ENCODE measurements around the gene SIL1. TPM values are rescaled to one million over a fixed set of nuclear protein-coding genes. Genes with fewer than 3 reads are reported as not detected.

The SIL1 gene
- total and polyA plus RNA-seq, 2 of the 13 experiments (the other 11 are each of a cell fraction or from before 2014, with no cell fraction given): 26.0 to 30.0 TPM

DNA sequence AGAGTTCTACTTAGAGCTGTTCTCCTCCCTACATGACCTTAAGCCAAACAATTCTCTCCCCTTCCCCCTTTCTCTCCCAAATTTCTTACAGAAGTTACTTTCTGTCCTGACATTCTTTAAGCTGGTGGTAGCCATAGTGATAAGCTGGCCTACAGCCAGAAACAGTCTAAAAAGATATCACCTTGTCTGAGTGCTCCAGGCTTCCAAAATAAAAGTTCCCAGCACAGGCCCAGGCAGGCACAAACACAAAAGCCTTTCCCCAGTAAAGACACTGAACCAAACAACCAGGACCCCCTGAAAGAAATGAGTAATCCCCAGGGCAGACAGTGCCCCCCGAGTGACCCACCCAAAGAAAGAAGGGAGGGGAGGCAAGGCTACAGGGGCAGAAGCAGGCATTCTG, 19.2 kb downstream of the SIL1 start:
- intact Hi-C loops (cut with micrococcal nuclease; ENCODE audit: unreplicated experiment): no loop called here
- H3K9ac ChIP-seq (ENCODE audit: insufficient read depth, low read depth, low read length): no peak overlapping the region
- no peak overlapping the region for H3K27ac ChIP-seq (ENCODE audit: extremely low read length, insufficient read depth, low read length)
- no peaks in the 10 kb centered on the region for H3K4me1 ChIP-seq (ENCODE audit: insufficient read depth, low read length)
- TF ChIP-seq, protein P1, sequence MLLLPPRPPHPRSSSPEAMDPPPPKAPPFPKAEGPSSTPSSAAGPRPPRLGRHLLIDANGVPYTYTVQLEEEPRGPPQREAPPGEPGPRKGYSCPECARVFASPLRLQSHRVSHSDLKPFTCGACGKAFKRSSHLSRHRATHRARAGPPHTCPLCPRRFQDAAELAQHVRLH (CRISPR knock-in tag; IDR thresholded peaks at IDR 0.05; ENCODE audit: borderline replicate concordance, low read depth): no peak
- TF ChIP-seq FIP1L1 (IDR thresholded peaks at IDR 0.05; ENCODE audit: borderline replicate concordance, insufficient read depth, low read depth, low read length): no peak
- TF ChIP-seq FLYWCH1 (CRISPR knock-in tag; IDR thresholded peaks at IDR 0.05): no peak
- no peak for TF ChIP-seq POGZ (CRISPR knock-in tag; IDR thresholded peaks at IDR 0.05)
- TF ChIP-seq FOXJ3 (CRISPR knock-in tag; IDR thresholded peaks at IDR 0.05; ENCODE audit: borderline replicate concordance): no peak
- no peak for TF ChIP-seq ZBTB3 (CRISPR knock-in tag; IDR thresholded peaks at IDR 0.05; ENCODE audit: borderline replicate concordance, low read depth)
- TF ChIP-seq, protein P2, sequence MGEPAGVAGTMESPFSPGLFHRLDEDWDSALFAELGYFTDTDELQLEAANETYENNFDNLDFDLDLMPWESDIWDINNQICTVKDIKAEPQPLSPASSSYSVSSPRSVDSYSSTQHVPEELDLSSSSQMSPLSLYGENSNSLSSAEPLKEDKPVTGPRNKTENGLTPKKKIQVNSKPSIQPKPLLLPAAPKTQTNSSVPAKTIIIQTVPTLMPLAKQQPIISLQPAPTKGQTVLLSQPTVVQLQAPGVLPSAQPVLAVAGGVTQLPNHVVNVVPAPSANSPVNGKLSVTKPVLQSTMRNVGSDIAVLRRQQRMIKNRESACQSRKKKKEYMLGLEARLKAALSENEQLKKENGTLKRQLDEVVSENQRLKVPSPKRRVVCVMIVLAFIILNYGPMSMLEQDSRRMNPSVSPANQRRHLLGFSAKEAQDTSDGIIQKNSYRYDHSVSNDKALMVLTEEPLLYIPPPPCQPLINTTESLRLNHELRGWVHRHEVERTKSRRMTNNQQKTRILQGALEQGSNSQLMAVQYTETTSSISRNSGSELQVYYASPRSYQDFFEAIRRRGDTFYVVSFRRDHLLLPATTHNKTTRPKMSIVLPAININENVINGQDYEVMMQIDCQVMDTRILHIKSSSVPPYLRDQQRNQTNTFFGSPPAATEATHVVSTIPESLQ (CRISPR knock-in tag; conservative IDR thresholded peaks at IDR 0.05): no peak
- TF ChIP-seq ZNF30 (CRISPR knock-in tag; IDR thresholded peaks at IDR 0.05): no peak
- TF ChIP-seq CREM (IDR thresholded peaks at IDR 0.05): no peak
- TF ChIP-seq CREM (CRISPR knock-in tag; IDR thresholded peaks at IDR 0.05): no peak
- no peak for TF ChIP-seq HOXA3 (CRISPR knock-in tag; IDR thresholded peaks at IDR 0.05)
- no peak for TF ChIP-seq SP2 (CRISPR knock-in tag; IDR thresholded peaks at IDR 0.05)
- TF ChIP-seq RAD21 (CRISPR knock-in tag; IDR thresholded peaks at IDR 0.05): no peak
- no peak for TF ChIP-seq GZF1 (CRISPR knock-in tag; IDR thresholded peaks at IDR 0.05)
- no peak for ATAC-seq
- peaks cover 4% of the 10 kb centered on the region for H3K79me2 ChIP-seq (ENCODE audit: insufficient read depth, low read length)
- no peaks in the 10 kb centered on the region for H3K27me3 ChIP-seq (ENCODE audit: control insufficient read depth in 1 of 2, insufficient read depth in 2 of 2, low read length in 2 of 2)
- BruUV-seq (replicated peaks): no TSS peak
- in situ Hi-C loops (cut with HindIII; ENCODE audit: extremely low pct_ligation_motif_present, low pct_unique_long_range_greater_than_20kb): no loop called here
- FAIRE-seq: no peak
- CTCF ChIA-PET (ENCODE audit: low intra/inter-chr PET ratio, low total read pairs): no interaction called here
- no peak overlapping the region for H3K4me3 ChIP-seq (replicated peaks in 1 of 3; ENCODE audit: insufficient read depth in 1 of 3, low read depth in 2 of 3, low read length in 3 of 3)
- 30% methylated on average over 1 of the region's 1 CpG for WGBS (ENCODE audit: low lambda C conversion rate)
- no peaks in the 10 kb centered on the region for H4K20me1 ChIP-seq (ENCODE audit: insufficient read depth, low read length)
- DNase-seq (ENCODE audit: low spot score): no peak
- H3K9me3 ChIP-seq (ENCODE audit: low read length): no peaks in the 10 kb centered on the region
- H3K36me3 ChIP-seq (replicated peaks in 1 of 2; ENCODE audit: control insufficient read depth in 1 of 2, insufficient read depth in 2 of 2, low read length in 2 of 2): no peaks in the 10 kb centered on the region
- H2AFZ ChIP-seq (ENCODE audit: low read length): no peak overlapping the region
- POLR2A ChIA-PET: no interaction called here
- no peak overlapping the region for H3K4me2 ChIP-seq (ENCODE audit: low read depth, low read length)
